ENCODE results near the gene RPS6KB1.
"Not testable (repeated sequence)": the region's sequence is repeated elsewhere in the genome, so short reads cannot be mapped to it uniquely, and the experiment has no call there.

RPS6KB1 gene

GRCh38 chr17:59870482-59870881, 22.4 kb upstream of the RPS6KB1 start:
- DNase-seq (ENCODE audit: low read depth, low spot score), result no peak

- DNase-seq (ENCODE audit: low read depth, low spot score), result no peak
Observed at GRCh38 chr17:59872351-59872750, 20.6 kb upstream of the RPS6KB1 start.

- not testable (repeated sequence) for DNase-seq (ENCODE audit: low read depth, low spot score)
Observed at GRCh38 chr17:59873414-59873813, 19.5 kb upstream of the RPS6KB1 start.

GRCh38 chr17:59874376-59874775, 18.5 kb upstream of the RPS6KB1 start:
- DNase-seq (ENCODE audit: low read depth, low spot score), result no peak

- DNase-seq (ENCODE audit: low read depth, low spot score), result no peak
Observed at GRCh38 chr17:59876107-59876506, 16.8 kb upstream of the RPS6KB1 start.

GRCh38 chr17:59877965-59878364, 15.0 kb upstream of the RPS6KB1 start:
- no peak for DNase-seq (ENCODE audit: low read depth, low spot score)

GRCh38 chr17:59878624-59879023, 14.3 kb upstream of the RPS6KB1 start:
- DNase-seq (ENCODE audit: low read depth, low spot score), result no peak

GRCh38 chr17:59884861-59885260, 8.1 kb upstream of the RPS6KB1 start:
- DNase-seq (ENCODE audit: low read depth, low spot score), result no peak

GRCh38 chr17:59888145-59888750, 4.7 kb upstream of the RPS6KB1 start:
- no peak for DNase-seq (ENCODE audit: low read depth, low spot score)

- DNase-seq (ENCODE audit: low read depth, low spot score), result no peak
Observed at GRCh38 chr17:59890720-59891119, 2.2 kb upstream of the RPS6KB1 start.

- no peak for DNase-seq (ENCODE audit: low read depth, low spot score)
Observed at GRCh38 chr17:59892251-59892923, 534 bp upstream of the RPS6KB1 start.

- DNase-seq (ENCODE audit: low read depth, low spot score), result no peak
Observed at GRCh38 chr17:59893676-59894100, 767 bp downstream of the RPS6KB1 start.

- no peak for DNase-seq (ENCODE audit: low read depth, low spot score)
Observed at GRCh38 chr17:59897090-59897489, 4.2 kb downstream of the RPS6KB1 start.

- no peak for DNase-seq (ENCODE audit: low read depth, low spot score)
Observed at GRCh38 chr17:59899099-59899498, 6.2 kb downstream of the RPS6KB1 start.

- DNase-seq (ENCODE audit: low read depth, low spot score), result no peak
Observed at GRCh38 chr17:59901604-59902003, 8.7 kb downstream of the RPS6KB1 start.

- no peak for DNase-seq (ENCODE audit: low read depth, low spot score)
Observed at GRCh38 chr17:59903455-59903854, 10.5 kb downstream of the RPS6KB1 start.

- no peak for DNase-seq (ENCODE audit: low read depth, low spot score)
Observed at GRCh38 chr17:59907467-59907866, 14.5 kb downstream of the RPS6KB1 start.

GRCh38 chr17:59914274-59914854, 21.4 kb downstream of the RPS6KB1 start:
- DNase-seq (ENCODE audit: low read depth, low spot score), result no peak

- no peak for DNase-seq (ENCODE audit: low read depth, low spot score)
Observed at GRCh38 chr17:59916446-59916845, 23.5 kb downstream of the RPS6KB1 start.

GRCh38 chr17:59920637-59921036, 27.7 kb downstream of the RPS6KB1 start:
- DNase-seq (ENCODE audit: low read depth, low spot score), result not testable (repeated sequence)

GRCh38 chr17:59930121-59930520, 37.2 kb downstream of the RPS6KB1 start:
- DNase-seq (ENCODE audit: low read depth, low spot score), result not testable (repeated sequence)

GRCh38 chr17:59930768-59931167, 37.8 kb downstream of the RPS6KB1 start:
- DNase-seq (ENCODE audit: low read depth, low spot score), result not testable (repeated sequence)

- DNase-seq (ENCODE audit: low read depth, low spot score), result not testable (repeated sequence)
Observed at GRCh38 chr17:59933317-59933716, 40.4 kb downstream of the RPS6KB1 start.

Data from brain pericyte (primary cell).